Cardiac muscle cell (in vitro differentiated cells and primary cell): Measurements from ENCODE around the gene PEG3. TPM values are rescaled to one million over a fixed set of nuclear protein-coding genes. Genes with fewer than 3 reads are reported as not detected.

Source experiments
- DNase-seq, 2 donors: peaks; one replicate each; pipeline versions ENCODE4 v3.0.0 to v3.0.0-alpha.2; 2010 to 2017; ENCODE audit warnings: low read depth in 1 of 2, low spot score in 1 of 2
- H3K27ac ChIP-seq: fragments of 200-600 bp; sonication (generic); 2 replicates; pipeline ENCODE4 v1.5.1; 2016
- H3K27me3 ChIP-seq: fragments of 200-600 bp; sonication (generic); 2 replicates; pipeline ENCODE4 v1.6.0; 2016; ENCODE audit warnings: control low read depth
- H3K36me3 ChIP-seq: fragments of 200-600 bp; sonication (generic); 2 replicates; pipeline ENCODE4 v1.5.1; 2016; ENCODE audit warnings: control low read depth
- H3K4me1 ChIP-seq: fragments of 200-600 bp; sonication (generic); 2 replicates; pipeline ENCODE4 v1.8.1; 2017; ENCODE audit warnings: low read depth, mild to moderate bottlenecking, mixed run types
- H3K4me3 ChIP-seq: fragments of 200-600 bp; sonication (generic); 2 replicates; pipeline ENCODE4 v1.5.1; 2016; ENCODE audit warnings: mild to moderate bottlenecking
- H3K9me3 ChIP-seq: fragments of 200-600 bp; sonication (generic); 2 replicates; pipeline ENCODE4 v1.5.1; 2017; ENCODE audit warnings: low read depth, mild to moderate bottlenecking, control low read depth
- CTCF ChIP-seq: IDR thresholded peaks from 2 replicates; pipeline ENCODE4 v1.5.1; 2012; ENCODE audit warnings: low read depth, mild to moderate bottlenecking, low read length
- polyA plus RNA-seq: library from polyadenylated mRNA; unstranded; fragments of >200 nt; fragmentation: Nextera tagmentation; extraction: Ambion mirVana; gene quantifications from 2 replicates; pipeline ENCODE4 v1.2.1, GENCODE V29; 2016
- total RNA-seq: library from RNA; depleted of rRNA; stranded (reverse); fragments of >200 nt; gene quantifications from 2 replicates; pipeline ENCODE4 v1.2.3, GENCODE V29; 2016

The PEG3 gene
- total and polyA plus RNA-seq, 2 experiments from 2014 or later, result not detected

DNA sequence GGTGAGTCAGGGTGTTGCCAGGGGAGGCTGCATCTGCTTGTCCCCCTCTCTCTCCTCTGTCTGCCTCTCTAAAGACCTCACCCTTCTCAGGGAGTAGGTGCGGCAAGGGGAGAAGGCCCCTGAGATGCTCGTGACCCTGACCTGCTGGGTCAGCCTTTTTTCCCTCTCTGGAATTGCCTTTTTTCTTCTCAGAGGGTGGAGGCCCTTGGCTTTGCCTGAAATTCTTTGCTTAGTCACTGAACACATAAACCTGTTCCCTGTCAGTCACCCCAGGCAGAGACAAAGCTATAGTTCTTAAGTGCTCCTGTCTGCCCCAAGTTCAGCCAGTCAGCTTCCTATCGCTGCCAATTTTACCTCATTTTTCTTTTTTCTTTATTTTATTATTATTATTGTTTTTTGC lies 35.2 kb upstream of the PEG3 start:
- TF ChIP-seq CTCF, result no peak
- no peaks in the 10 kb centered on the region for H3K4me1 ChIP-seq
- DNase-seq, result no peak
- no peaks in the 10 kb centered on the region for H3K27me3 ChIP-seq
- no peaks in the 10 kb centered on the region for H3K9me3 ChIP-seq
- no peaks in the 10 kb centered on the region for H3K36me3 ChIP-seq
- H3K27ac ChIP-seq, result no peak overlapping the region
- no peak overlapping the region for H3K4me3 ChIP-seq

DNA sequence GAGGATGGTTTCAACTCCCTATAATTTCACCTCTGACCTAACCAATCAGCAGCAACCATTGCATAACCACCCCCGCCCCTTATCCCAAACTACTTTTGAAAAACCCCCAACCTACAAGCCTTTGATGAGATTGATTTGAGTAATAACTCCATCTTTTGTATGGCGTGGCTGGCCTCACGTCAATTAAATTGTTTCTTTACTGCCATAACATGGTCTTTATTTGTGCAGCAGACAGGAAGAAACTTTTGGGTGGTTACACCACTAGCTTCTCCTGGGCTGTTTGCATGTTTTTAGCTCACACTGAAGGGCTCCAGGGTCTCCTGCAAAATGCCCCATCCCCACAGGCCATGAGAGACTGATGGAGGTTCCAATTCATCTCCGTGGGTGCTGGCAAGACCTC lies 34.0 kb upstream of the PEG3 start:
- Histone ChIP-seq H3K27me3 (no peaks in the 10 kb centered on the region), H3K9me3 (no peaks in the 10 kb centered on the region), H3K4me3 (no peak overlapping the region), H3K27ac (no peak overlapping the region), H3K36me3 (no peaks in the 10 kb centered on the region), H3K4me1 (no peaks in the 10 kb centered on the region)
- TF ChIP-seq CTCF, result no peak
- DNase-seq, result no peak

GRCh38 chr19:56873493-56873892 lies 33.0 kb upstream of the PEG3 start:
- Histone ChIP-seq H3K27ac (no peak overlapping the region), H3K9me3 (no peaks in the 10 kb centered on the region), H3K4me1 (no peaks in the 10 kb centered on the region), H3K36me3 (no peaks in the 10 kb centered on the region), H3K4me3 (no peak overlapping the region), H3K27me3 (no peaks in the 10 kb centered on the region)
- DNase-seq, result no peak
- TF ChIP-seq CTCF, result no peak

DNA sequence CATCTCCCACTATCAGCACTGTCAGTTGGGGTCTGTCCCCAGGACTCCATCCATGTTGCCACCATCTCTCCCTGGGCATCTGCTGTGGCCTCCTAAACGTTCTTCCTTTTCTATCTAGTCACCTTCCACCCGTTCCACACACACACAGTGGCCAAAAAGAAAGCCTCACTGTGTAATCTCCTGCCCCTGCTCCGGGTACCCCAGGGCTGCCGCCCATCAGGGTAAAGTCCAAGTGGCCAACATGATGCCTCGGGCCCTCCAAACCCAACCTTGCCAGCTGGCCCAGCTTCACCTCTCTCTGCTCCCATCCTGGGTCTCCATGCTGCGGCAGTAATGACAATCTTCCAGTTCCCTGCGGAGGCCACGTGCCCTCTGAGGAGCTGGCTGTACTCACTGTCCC lies 29.4 kb upstream of the PEG3 start:
- no peaks in the 10 kb centered on the region for H3K9me3 ChIP-seq

GRCh38 chr19:56868446-56868845 lies 27.9 kb upstream of the PEG3 start:
- Histone ChIP-seq H3K27ac (no peak overlapping the region), H3K36me3 (no peaks in the 10 kb centered on the region), H3K27me3 (no peaks in the 10 kb centered on the region), H3K9me3 (no peaks in the 10 kb centered on the region), H3K4me1 (no peaks in the 10 kb centered on the region), H3K4me3 (no peak overlapping the region)
- TF ChIP-seq CTCF, result no peak
- DNase-seq, result no peak

More for the DNA sequence above, 29.4 kb upstream of the PEG3 start:
- H3K4me3 ChIP-seq, result no peak overlapping the region
- no peaks in the 10 kb centered on the region for H3K36me3 ChIP-seq
- no peaks in the 10 kb centered on the region for H3K27me3 ChIP-seq
- TF ChIP-seq CTCF, result no peak
- no peak overlapping the region for H3K27ac ChIP-seq
- H3K4me1 ChIP-seq, result no peaks in the 10 kb centered on the region
- no peak for DNase-seq

DNA sequence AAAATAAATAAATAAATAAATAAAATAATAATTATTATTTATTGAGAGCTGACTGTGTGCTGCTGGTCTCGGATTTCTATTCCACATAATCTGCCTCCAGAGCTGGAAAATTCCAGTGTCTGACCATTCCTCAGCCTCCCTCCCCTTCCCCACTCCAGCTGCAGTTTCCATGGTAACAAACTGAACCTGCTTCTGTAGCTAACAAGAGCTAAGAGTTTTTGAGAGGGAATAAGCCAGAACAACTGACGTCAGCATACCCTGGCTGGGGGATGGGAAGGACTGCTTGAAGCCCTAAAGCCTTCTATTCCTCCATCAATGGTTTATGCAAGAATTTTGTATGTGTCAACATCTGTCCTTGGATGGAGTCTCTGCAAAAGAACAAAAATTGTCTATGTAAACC lies 26.0 kb upstream of the PEG3 start:
- no peaks in the 10 kb centered on the region for H3K4me1 ChIP-seq
- H3K36me3 ChIP-seq, result no peaks in the 10 kb centered on the region
- no peak for DNase-seq
- H3K4me3 ChIP-seq, result no peak overlapping the region
- H3K9me3 ChIP-seq, result no peaks in the 10 kb centered on the region
- H3K27ac ChIP-seq, result no peak overlapping the region
- no peaks in the 10 kb centered on the region for H3K27me3 ChIP-seq
- no peak for TF ChIP-seq CTCF
